Skeletal muscle satellite cell (primary cell): ENCODE results near the gene DNAH2.

Experiments
- H3K27me3 ChIP-seq: 2 replicates; pipeline ENCODE4 v1.7.0; 2013; ENCODE audit warnings: low read length; ENCODE audit not compliant: control insufficient read depth, insufficient read depth
- H3K36me3 ChIP-seq: 2 replicates; pipeline ENCODE4 v1.7.0; 2013; ENCODE audit warnings: mild to moderate bottlenecking, control low read depth, low read length; ENCODE audit not compliant: insufficient read depth
- H3K4me1 ChIP-seq: 2 replicates; pipeline ENCODE4 v1.7.0; 2013; ENCODE audit warnings: low read length; ENCODE audit not compliant: control insufficient read depth, insufficient read depth
- H3K4me2 ChIP-seq: 2 replicates; pipeline ENCODE4 v1.7.0; 2013; ENCODE audit warnings: mild to moderate bottlenecking, low read length
- H3K4me3 ChIP-seq: 2 replicates; pipeline ENCODE4 v1.7.0; 2013; ENCODE audit warnings: low read length
- H3K9ac ChIP-seq: 2 replicates; pipeline ENCODE4 v1.7.0; 2013; ENCODE audit warnings: mild to moderate bottlenecking, low read depth, low read length, moderate library complexity
- H3K9me3 ChIP-seq: replicated peaks from 2 replicates; pipeline ENCODE4 v1.7.0; 2013; ENCODE audit warnings: mild to moderate bottlenecking, control low read depth, low read length

Gene DNAH2

DNA sequence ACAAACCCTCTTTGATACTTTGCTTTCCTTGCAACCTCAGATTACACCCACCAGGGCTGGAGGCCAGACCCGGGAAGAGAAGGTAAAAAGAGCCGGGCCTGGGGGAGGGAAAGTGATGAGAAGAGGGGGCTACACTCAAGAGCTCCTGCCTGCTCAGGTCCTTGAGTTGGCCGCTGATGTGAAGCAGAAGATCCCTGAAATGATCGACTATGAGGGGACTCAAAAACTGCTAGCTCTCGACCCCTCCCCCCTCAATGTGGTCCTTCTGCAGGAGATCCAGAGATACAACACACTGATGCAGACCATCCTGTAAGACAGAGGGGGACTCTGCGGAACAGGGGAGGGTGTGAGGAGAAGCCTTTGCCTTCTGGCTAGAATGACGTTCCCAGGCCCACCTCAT is 113.7 kb downstream of the DNAH2 start:
- Histone ChIP-seq H3K4me2 (no peak overlapping the region), H3K4me1 (peaks cover 7% of the 10 kb centered on the region), H3K36me3 (no peaks in the 10 kb centered on the region), H3K27me3 (peaks cover 27% of the 10 kb centered on the region), H3K9ac (no peak overlapping the region), H3K9me3 (no peaks in the 10 kb centered on the region), H3K4me3 (no peak overlapping the region)

DNA sequence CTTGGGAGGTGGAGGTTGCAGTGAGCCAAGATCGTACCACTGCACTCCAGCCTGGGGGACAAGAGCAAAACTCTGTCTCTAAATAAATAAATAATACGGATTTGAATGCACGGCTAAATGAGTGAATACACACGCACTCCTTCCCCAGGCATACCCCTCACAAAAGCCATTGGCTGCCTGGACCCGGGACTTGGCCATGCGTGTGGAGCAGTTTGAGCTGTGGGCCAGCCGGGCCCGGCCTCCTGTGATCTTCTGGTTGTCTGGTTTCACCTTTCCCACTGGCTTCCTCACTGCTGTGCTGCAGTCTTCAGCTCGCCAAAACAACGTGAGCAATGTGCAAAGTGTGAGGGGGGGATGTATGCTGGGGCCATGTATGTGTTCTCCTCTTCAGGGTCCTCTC is 114.9 kb downstream of the DNAH2 start:
- H3K4me3 ChIP-seq, result no peak overlapping the region
- peaks cover 27% of the 10 kb centered on the region for H3K27me3 ChIP-seq
- H3K9me3 ChIP-seq, result no peaks in the 10 kb centered on the region
- H3K9ac ChIP-seq, result no peak overlapping the region
- H3K4me1 ChIP-seq, result peaks cover 18% of the 10 kb centered on the region
- no peak overlapping the region for H3K4me2 ChIP-seq
- H3K36me3 ChIP-seq, result no peaks in the 10 kb centered on the region

GRCh38 chr17:7833011-7833794 is 115.7 kb downstream of the DNAH2 start:
- H3K27me3 ChIP-seq, result peaks cover 21% of the 10 kb centered on the region
- H3K9ac ChIP-seq, result peak overlapping the region; percentile 20
- no peaks in the 10 kb centered on the region for H3K9me3 ChIP-seq
- peaks cover 23% of the 10 kb centered on the region for H3K4me1 ChIP-seq
- H3K36me3 ChIP-seq, result no peaks in the 10 kb centered on the region
- peak overlapping the region; percentile 86 for H3K4me3 ChIP-seq
- H3K4me2 ChIP-seq, result peak overlapping the region; percentile 99

DNA sequence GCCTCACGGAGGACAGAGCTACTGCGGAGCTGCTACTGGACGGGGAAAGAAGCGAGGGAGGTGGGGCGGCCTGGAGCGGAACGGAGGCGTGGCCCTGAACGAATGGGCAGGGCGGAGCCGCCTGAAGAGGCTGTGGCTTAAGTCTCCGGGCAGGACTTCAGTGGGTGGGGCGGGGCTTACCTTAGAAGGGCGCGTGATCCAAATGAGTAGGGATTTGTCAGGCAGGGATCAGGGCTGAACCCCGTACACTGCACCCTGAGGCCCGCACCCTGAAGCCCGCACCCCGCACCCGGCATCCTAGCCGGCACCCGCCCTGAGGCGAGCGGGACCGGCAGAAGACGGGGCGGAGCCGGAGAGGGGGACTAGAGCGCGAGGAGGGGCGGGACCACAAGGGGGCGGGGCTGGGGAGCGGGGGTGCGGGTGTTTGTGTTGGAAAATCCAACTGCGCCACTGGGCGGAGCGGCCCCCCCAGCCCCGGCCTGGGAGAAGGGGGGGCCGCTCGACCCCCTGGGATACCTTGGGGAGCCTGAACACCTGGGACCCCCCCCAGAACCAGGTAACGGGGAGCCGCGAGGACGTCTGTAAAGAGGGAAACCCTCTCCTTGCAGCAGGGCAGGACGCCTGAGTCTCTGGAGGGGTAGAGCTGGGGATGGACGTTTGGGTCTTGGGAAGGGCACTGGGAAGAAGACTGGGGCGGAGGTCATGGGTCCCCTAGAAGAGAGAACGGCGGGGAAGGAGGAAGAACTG is 116.4 kb downstream of the DNAH2 start, which contains the start of gene KDM6B:
Gene KDM6B (plus strand): TSS at position 423 of the 747 bp plus-strand sequence. CDS start 11,338 bp downstream, outside the sequence.
- peaks cover 30% of the 10 kb centered on the region for H3K4me1 ChIP-seq
- peak within 1 kb of the TSS; percentile 86 for H3K4me3 ChIP-seq
- H3K27me3 ChIP-seq, result peaks cover 21% of the 10 kb centered on the region
- no peaks in the 10 kb centered on the region for H3K36me3 ChIP-seq
- peak within 1 kb of the TSS; percentile 99 for H3K4me2 ChIP-seq
- H3K9me3 ChIP-seq, result no peaks in the 10 kb centered on the region
- H3K9ac ChIP-seq, result peak within 1 kb of the TSS; percentile 85

- Histone ChIP-seq H3K4me3 (peak overlapping the region; percentile 86), H3K4me2 (peak overlapping the region; percentile 99), H3K9ac (peak overlapping the region; percentile 85), H3K9me3 (no peaks in the 10 kb centered on the region), H3K27me3 (peaks cover 21% of the 10 kb centered on the region), H3K4me1 (peaks cover 36% of the 10 kb centered on the region), H3K36me3 (no peaks in the 10 kb centered on the region)
These were observed 117.0 kb downstream of the DNAH2 start for GRCh38 chr17:7834542-7834956.

DNA sequence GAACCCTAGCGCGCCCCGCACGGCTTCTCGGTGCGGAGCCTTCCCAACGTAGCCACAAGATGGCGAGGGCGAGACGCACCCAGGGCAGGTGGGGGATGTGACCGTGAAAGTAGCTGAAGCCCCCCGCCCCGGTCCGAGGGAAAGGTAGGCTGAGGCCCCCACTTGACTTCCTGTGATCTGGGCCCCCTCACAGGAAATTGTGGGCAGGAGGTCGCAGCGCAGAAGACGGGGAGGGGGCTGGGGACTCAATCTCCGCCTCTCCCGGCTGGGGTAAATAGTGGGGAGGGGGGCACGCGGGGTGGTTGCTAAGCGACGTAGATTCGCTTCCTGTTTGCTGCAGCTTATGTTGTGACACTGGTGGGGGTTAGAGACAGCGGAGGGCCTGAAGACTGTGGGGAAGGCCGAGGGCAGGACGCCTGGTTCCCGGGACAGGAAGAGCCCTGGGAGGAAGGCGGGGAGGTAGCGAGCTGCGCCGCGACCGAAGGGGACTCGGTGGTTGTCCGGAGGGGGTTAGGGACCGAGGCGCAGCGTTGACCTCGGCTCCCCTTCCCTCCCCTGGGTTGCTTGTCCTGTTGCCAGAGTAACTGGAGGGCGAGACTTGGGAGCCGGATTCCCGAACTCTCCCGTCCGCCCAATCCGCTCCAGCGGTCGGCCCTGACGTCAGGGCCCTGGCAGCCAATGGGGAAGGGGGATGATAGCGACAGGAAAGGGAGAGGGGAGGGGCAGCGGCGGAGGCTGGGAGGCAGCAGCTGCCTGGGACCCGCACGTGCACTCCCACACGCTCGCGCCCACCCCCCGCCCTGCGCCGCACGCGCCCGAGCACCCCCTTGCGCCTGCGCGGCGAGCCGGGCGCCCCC is 117.6 kb downstream of the DNAH2 start:
- Histone ChIP-seq H3K27me3 (peaks cover 19% of the 10 kb centered on the region), H3K4me1 (peaks cover 39% of the 10 kb centered on the region), H3K4me2 (peak overlapping the region; percentile 99), H3K4me3 (peak overlapping the region; percentile 86), H3K9ac (peak overlapping the region; percentile 87), H3K9me3 (no peaks in the 10 kb centered on the region), H3K36me3 (no peaks in the 10 kb centered on the region)

DNA sequence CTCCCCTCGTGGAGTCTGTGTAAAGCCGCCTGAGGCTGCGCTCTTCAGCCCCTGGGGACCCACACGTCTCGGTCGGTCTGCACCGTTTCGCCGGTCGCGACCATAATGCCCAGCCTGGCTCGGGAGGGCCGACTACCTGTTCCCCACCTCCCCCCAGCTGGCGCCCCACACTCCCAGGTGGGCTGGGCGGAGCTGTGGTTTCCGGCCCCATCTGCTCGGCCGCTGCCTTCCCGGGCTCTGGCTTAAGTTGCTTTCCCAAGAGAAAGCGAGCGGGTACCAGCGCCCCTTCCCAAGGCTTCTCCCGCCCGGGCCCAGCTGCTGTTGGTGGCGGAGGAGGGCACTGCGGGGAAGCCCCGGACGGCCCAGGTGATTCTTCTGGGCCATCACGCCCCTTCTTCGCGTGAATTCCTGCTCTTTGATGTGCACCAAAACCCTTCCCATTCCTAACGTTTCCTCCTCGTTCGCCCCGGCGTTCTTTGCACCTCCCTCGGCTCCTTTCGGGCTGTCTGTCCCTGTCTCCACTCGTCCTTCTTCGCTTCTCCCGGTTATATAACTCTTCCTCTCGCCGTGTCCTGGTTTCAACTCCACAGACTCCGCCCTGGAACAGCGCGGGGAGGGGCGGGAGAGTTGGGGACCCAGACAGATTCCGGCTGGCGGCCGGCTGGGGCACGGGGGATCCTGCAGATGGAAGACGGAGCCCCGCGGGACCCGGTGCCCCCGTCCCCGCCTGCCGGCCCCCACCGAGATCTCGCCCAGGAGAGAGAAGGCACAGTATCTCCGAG is 118.5 kb downstream of the DNAH2 start:
- Histone ChIP-seq H3K4me2 (peak overlapping the region; percentile 99), H3K4me3 (peak overlapping the region; percentile 86), H3K4me1 (peaks cover 45% of the 10 kb centered on the region), H3K9me3 (no peaks in the 10 kb centered on the region), H3K27me3 (peaks cover 10% of the 10 kb centered on the region), H3K36me3 (no peaks in the 10 kb centered on the region), H3K9ac (peak overlapping the region; percentile 87)

- no peaks in the 10 kb centered on the region for H3K36me3 ChIP-seq
- no peaks in the 10 kb centered on the region for H3K9me3 ChIP-seq
- H3K27me3 ChIP-seq, result peaks cover 2% of the 10 kb centered on the region
- peak overlapping the region; percentile 99 for H3K4me2 ChIP-seq
- peak overlapping the region; percentile 87 for H3K9ac ChIP-seq
- peak overlapping the region; percentile 86 for H3K4me3 ChIP-seq
- peaks cover 50% of the 10 kb centered on the region for H3K4me1 ChIP-seq
These were observed 119.3 kb downstream of the DNAH2 start for GRCh38 chr17:7836596-7837407.

DNA sequence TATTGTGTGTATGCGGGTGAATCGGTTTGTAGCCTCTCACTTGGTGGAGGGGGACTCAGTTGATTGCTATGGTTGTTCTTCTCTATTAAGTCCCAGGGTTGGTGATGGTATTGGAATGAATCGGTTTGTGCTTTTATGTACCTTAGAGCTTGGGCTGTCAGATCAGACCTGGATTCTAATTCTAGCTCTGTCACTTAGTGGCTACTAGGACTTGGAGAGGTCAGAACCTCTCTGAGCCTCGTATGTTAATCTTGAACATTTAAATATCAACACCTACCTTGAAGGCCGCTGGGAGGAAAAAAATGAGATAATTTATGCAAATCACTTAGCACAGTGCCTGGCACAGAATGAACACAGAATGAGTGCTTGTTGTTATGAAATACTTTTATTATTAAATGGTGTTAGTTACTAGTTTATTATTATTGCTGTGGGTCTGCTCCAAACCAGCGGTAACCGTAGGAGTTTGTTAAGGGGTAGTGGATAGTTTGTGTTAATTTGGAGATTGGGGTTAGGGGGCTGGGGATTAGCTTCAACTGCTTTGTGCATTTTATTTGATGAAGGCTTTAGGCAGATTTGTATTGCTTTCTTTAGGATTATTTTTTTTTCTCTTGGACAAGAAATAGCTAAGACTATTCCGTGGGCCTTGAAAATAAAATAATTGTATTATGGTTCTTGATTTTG is 120.0 kb downstream of the DNAH2 start:
- Histone ChIP-seq H3K9ac (peak overlapping the region; percentile 20), H3K4me3 (peak overlapping the region; percentile 86), H3K27me3 (no peaks in the 10 kb centered on the region), H3K36me3 (no peaks in the 10 kb centered on the region), H3K4me2 (peak overlapping the region; percentile 99), H3K4me1 (peaks cover 53% of the 10 kb centered on the region), H3K9me3 (no peaks in the 10 kb centered on the region)
